SK-N-SH treated with all-trans-retinoic acid at 6 μM for 48 hours (cell line): ENCODE measurements around the gene MSS51.

Source experiments
- ATAC-seq: fragments of 200-7000 bp; cut with Tn5 transposase; 3 replicates; pipeline ENCODE4 v1.9.1; 2020; ENCODE audit warnings: mild to moderate bottlenecking, moderate library complexity
- ARNTL ChIP-seq: fragments of 450-650 bp; formaldehyde crosslinking; IDR thresholded peaks from 2 replicates; pipeline ENCODE4 v1.5.0; 2020; ENCODE audit warnings: low read depth, mild to moderate bottlenecking, moderate library complexity, borderline replicate concordance
- BACH2 ChIP-seq: fragments of 250-450 bp; sonication (Bioruptor Pico); IDR thresholded peaks from 2 replicates; pipeline ENCODE4 v1.9.0; 2021; ENCODE audit warnings: mild to moderate bottlenecking, borderline replicate concordance
- ESRRG ChIP-seq: fragments of 250-450 bp; sonication (Bioruptor Pico); IDR thresholded peaks from 2 replicates; pipeline ENCODE4 v1.6.1; 2021; ENCODE audit warnings: mild to moderate bottlenecking
- GLIS3 ChIP-seq: fragments of 250-450 bp; sonication (Bioruptor Pico); IDR thresholded peaks from 2 replicates; pipeline ENCODE4 v1.5.0; 2020; ENCODE audit warnings: mild to moderate bottlenecking, moderate library complexity
- ISL1 ChIP-seq: fragments of 250-450 bp; sonication (Bioruptor Pico); IDR thresholded peaks from 2 replicates; pipeline ENCODE4 v2.1.2; 2022; ENCODE audit warnings: mild to moderate bottlenecking, moderate library complexity
- OSR1 ChIP-seq: fragments of 250-450 bp; sonication (Bioruptor Pico); IDR thresholded peaks from 2 replicates; pipeline ENCODE4 v1.8.0; 2022; ENCODE audit warnings: moderate library complexity, mild to moderate bottlenecking, inconsistent platforms
- PPARA ChIP-seq: fragments of 250-450 bp; sonication (Bioruptor Pico); IDR thresholded peaks from 2 replicates; pipeline ENCODE4 v1.5.0; 2020; ENCODE audit warnings: mild to moderate bottlenecking, borderline replicate concordance
- RARB ChIP-seq: fragments of 250-450 bp; sonication (Bioruptor Pico); IDR thresholded peaks from 2 replicates; pipeline ENCODE4 v1.8.0; 2021; ENCODE audit warnings: mild to moderate bottlenecking, moderate library complexity
- SNAI2 ChIP-seq: fragments of 250-450 bp; sonication (Bioruptor Pico); IDR thresholded peaks from 2 replicates; pipeline ENCODE4 v1.5.0; 2020; ENCODE audit warnings: mild to moderate bottlenecking, moderate library complexity
- TCF4 ChIP-seq: fragments of 250-450 bp; sonication (Bioruptor Pico); IDR thresholded peaks from 2 replicates; pipeline ENCODE4 v1.8.0; 2021; ENCODE audit warnings: mild to moderate bottlenecking, moderate library complexity, borderline replicate concordance
- TOX ChIP-seq: fragments of 250-450 bp; sonication (Bioruptor Pico); IDR thresholded peaks from 2 replicates; pipeline ENCODE4 v1.8.0; 2021; ENCODE audit warnings: mild to moderate bottlenecking, moderate library complexity, borderline replicate concordance
- ZC3H10 ChIP-seq: fragments of 250-450 bp; sonication (Bioruptor Pico); IDR thresholded peaks from 2 replicates; pipeline ENCODE4 v1.5.1; 2021; ENCODE audit warnings: mild to moderate bottlenecking, moderate library complexity
- ZFP3 ChIP-seq: fragments of 250-450 bp; sonication (Bioruptor Pico); IDR thresholded peaks from 2 replicates; pipeline ENCODE4 v1.5.0; 2020; ENCODE audit warnings: mild to moderate bottlenecking, moderate library complexity
- ZFP30 ChIP-seq: fragments of 450-650 bp; formaldehyde crosslinking; IDR thresholded peaks from 2 replicates; pipeline ENCODE4 v1.5.0; 2022; ENCODE audit warnings: mild to moderate bottlenecking, moderate library complexity
- ZNF565 ChIP-seq: fragments of 450-650 bp; formaldehyde crosslinking; conservative IDR thresholded peaks from 2 replicates; pipeline ENCODE4 v1.5.0; 2020; ENCODE audit warnings: low read depth, mild to moderate bottlenecking, moderate library complexity
- ZNF70 ChIP-seq: fragments of 450-650 bp; formaldehyde crosslinking; IDR thresholded peaks from 2 replicates; pipeline ENCODE4 v1.5.0; 2020; ENCODE audit warnings: mild to moderate bottlenecking, moderate library complexity
- ZNF8 ChIP-seq: fragments of 450-650 bp; formaldehyde crosslinking; IDR thresholded peaks from 2 replicates; pipeline ENCODE4 v1.5.0; 2020; ENCODE audit warnings: mild to moderate bottlenecking, moderate library complexity
- TF ChIP-seq, protein P1 (sequence below): fragments of 250-450 bp; sonication (Bioruptor Pico); IDR thresholded peaks from 2 replicates; pipeline ENCODE4 v1.5.1; 2021; ENCODE audit warnings: mild to moderate bottlenecking, moderate library complexity
- TF ChIP-seq, protein P2 (sequence below): fragments of 250-450 bp; sonication (Bioruptor Pico); IDR thresholded peaks from 2 replicates; pipeline ENCODE4 v1.8.0; 2021; ENCODE audit warnings: low read depth, mild to moderate bottlenecking, moderate library complexity, borderline replicate concordance
- TF ChIP-seq, protein P3 (sequence below): fragments of 250-450 bp; sonication (Bioruptor Pico); IDR thresholded peaks from 2 replicates; pipeline ENCODE4 v1.5.0; 2020; ENCODE audit warnings: mild to moderate bottlenecking, moderate library complexity
- TF ChIP-seq, protein P4 (sequence below): fragments of 250-450 bp; sonication (Bioruptor Pico); IDR thresholded peaks from 2 replicates; pipeline ENCODE4 v1.8.0; 2020; ENCODE audit warnings: mild to moderate bottlenecking, moderate library complexity, borderline replicate concordance

The MSS51 gene

DNA sequence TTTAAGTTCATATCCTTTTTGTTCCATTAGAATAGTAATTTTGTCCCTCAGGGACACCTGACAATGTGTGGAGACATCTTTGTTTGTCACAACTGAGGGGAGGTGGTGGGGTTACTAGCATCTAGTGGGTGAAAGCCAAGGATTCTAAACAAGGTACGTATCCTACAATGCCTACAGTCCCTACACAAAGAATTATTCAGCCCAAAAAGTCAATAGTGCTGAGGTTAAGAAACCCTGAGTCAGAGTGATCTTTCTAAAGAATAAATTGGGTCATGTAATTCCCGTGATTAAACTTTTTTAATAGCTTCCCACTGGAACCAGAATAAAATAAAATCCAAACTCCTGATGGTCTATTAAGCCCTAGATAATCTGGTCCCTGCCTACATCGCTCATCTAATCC lies 16.8 kb downstream of the MSS51 start:
- ATAC-seq = no peak
- TF ChIP-seq, protein P1, sequence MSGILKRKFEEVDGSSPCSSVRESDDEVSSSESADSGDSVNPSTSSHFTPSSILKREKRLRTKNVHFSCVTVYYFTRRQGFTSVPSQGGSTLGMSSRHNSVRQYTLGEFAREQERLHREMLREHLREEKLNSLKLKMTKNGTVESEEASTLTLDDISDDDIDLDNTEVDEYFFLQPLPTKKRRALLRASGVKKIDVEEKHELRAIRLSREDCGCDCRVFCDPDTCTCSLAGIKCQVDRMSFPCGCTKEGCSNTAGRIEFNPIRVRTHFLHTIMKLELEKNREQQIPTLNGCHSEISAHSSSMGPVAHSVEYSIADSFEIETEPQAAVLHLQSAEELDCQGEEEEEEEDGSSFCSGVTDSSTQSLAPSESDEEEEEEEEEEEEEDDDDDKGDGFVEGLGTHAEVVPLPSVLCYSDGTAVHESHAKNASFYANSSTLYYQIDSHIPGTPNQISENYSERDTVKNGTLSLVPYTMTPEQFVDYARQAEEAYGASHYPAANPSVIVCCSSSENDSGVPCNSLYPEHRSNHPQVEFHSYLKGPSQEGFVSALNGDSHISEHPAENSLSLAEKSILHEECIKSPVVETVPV = no peak
- TF ChIP-seq ZNF70 (CRISPR knock-in tag) (no peak), ZFP30 (CRISPR knock-in tag) (no peak), ZFP3 (CRISPR knock-in tag) (no peak), BACH2 (CRISPR knock-in tag) (no peak), TOX (CRISPR knock-in tag) (no peak), ARNTL (CRISPR knock-in tag) (no peak), GLIS3 (CRISPR knock-in tag) (no peak), ZC3H10 (CRISPR knock-in tag) (no peak), ZNF565 (no peak)
- TF ChIP-seq, protein P2, sequence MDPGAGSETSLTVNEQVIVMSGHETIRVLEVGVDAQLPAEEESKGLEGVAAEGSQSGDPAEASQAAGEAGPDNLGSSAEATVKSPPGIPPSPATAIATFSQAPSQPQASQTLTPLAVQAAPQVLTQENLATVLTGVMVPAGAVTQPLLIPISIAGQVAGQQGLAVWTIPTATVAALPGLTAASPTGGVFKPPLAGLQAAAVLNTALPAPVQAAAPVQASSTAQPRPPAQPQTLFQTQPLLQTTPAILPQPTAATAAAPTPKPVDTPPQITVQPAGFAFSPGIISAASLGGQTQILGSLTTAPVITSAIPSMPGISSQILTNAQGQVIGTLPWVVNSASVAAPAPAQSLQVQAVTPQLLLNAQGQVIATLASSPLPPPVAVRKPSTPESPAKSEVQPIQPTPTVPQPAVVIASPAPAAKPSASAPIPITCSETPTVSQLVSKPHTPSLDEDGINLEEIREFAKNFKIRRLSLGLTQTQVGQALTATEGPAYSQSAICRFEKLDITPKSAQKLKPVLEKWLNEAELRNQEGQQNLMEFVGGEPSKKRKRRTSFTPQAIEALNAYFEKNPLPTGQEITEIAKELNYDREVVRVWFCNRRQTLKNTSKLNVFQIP = no peak

DNA sequence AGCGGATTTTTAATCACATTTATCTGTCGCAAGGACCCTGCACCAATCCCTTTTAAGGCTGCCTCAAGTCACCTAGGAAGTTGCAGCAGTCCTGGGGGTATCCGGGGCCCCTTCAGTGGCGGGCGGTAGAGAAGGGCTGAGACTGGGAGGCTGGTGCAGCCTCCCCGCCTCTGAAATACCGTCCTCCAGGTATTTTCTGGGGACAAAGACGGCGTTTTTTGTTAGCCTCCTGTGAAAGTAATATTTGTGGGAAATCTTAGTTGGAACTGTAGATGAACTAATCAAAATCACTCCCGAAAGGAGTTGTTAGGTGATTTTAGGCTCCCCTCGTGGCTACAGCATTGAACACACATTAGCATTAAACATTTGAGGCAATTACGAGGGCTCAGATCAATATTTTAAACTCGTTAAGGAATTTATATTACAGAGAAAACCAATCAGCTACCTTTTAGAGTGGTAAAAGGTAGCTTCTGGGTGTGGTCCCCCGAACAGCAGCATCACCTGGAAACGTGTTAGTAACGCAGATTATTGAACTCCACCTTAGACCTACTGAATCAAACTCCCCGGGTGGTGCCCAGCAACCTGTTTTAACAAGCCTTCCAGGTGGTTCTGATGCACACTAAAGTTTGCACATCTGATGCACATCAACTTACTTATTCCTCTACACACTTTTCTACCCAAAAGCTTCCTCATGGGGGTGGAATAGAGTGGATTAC lies 19.0 kb downstream of the MSS51 start:
- TF ChIP-seq ZNF8 (CRISPR knock-in tag) = no peak
- no peak for TF ChIP-seq SNAI2 (CRISPR knock-in tag)
- TF ChIP-seq ESRRG (CRISPR knock-in tag) = no peak
- TF ChIP-seq ZFP30 (CRISPR knock-in tag) = no peak
- TF ChIP-seq, protein P2 = no peak
- no peak for TF ChIP-seq TOX (CRISPR knock-in tag)
- no peak for TF ChIP-seq ZC3H10 (CRISPR knock-in tag)
- no peak for TF ChIP-seq TCF4 (CRISPR knock-in tag)
- TF ChIP-seq OSR1 (CRISPR knock-in tag) = no peak
- TF ChIP-seq PPARA (CRISPR knock-in tag) = no peak
- no peak for TF ChIP-seq ZNF565
- ATAC-seq = peak; percentile 54

DNA sequence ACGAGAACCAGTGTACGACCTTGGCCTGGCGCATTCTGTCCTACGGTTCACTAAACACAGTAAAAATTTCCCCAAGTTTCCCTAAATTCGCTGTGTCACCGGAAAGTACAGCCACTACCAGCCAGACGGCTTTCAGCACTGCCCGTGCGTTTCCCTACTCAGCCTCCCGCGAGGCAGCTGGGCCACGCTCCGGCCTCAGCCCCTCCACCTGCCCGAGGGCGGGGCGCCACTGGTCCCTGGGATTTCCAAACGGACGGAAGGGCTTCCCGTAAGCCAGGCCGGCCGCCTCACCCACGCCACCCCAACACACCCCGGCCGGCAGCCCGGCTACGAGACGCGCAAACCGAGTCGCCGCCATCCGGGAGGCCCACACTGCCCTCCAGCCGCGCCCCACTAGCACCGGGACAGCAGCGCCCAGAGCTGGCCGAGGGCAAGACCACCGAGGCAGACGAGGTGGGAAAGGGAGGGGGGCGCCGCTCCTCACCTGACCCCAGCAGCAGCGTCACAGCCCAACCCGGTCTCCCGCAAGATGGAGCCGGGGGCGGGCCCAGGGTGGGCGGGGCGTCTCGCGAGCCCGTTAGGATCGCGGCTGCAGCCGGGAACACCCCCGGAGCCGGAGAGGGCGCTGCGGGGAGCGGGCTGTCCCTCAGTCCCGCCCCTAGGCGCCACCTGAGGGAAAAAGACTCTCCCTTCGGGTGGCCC lies 19.7 kb downstream of the MSS51 start, which contains the start of gene ANXA7:
Gene ANXA7 (minus strand): TSS at position 531 of the 702 bp plus-strand sequence. CDS start 13,202 bp downstream, outside the sequence.
- TF ChIP-seq, protein P3, sequence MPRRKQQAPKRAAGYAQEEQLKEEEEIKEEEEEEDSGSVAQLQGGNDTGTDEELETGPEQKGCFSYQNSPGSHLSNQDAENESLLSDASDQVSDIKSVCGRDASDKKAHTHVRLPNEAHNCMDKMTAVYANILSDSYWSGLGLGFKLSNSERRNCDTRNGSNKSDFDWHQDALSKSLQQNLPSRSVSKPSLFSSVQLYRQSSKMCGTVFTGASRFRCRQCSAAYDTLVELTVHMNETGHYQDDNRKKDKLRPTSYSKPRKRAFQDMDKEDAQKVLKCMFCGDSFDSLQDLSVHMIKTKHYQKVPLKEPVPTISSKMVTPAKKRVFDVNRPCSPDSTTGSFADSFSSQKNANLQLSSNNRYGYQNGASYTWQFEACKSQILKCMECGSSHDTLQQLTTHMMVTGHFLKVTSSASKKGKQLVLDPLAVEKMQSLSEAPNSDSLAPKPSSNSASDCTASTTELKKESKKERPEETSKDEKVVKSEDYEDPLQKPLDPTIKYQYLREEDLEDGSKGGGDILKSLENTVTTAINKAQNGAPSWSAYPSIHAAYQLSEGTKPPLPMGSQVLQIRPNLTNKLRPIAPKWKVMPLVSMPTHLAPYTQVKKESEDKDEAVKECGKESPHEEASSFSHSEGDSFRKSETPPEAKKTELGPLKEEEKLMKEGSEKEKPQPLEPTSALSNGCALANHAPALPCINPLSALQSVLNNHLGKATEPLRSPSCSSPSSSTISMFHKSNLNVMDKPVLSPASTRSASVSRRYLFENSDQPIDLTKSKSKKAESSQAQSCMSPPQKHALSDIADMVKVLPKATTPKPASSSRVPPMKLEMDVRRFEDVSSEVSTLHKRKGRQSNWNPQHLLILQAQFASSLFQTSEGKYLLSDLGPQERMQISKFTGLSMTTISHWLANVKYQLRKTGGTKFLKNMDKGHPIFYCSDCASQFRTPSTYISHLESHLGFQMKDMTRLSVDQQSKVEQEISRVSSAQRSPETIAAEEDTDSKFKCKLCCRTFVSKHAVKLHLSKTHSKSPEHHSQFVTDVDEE (CRISPR knock-in tag) = no peak
- TF ChIP-seq ZC3H10 (CRISPR knock-in tag) (no peak), ISL1 (no peak), BACH2 (CRISPR knock-in tag) (no peak), ESRRG (CRISPR knock-in tag) (no peak), ZFP30 (CRISPR knock-in tag) (no peak), RARB (CRISPR knock-in tag) (no peak)
- TF ChIP-seq, protein P4, sequence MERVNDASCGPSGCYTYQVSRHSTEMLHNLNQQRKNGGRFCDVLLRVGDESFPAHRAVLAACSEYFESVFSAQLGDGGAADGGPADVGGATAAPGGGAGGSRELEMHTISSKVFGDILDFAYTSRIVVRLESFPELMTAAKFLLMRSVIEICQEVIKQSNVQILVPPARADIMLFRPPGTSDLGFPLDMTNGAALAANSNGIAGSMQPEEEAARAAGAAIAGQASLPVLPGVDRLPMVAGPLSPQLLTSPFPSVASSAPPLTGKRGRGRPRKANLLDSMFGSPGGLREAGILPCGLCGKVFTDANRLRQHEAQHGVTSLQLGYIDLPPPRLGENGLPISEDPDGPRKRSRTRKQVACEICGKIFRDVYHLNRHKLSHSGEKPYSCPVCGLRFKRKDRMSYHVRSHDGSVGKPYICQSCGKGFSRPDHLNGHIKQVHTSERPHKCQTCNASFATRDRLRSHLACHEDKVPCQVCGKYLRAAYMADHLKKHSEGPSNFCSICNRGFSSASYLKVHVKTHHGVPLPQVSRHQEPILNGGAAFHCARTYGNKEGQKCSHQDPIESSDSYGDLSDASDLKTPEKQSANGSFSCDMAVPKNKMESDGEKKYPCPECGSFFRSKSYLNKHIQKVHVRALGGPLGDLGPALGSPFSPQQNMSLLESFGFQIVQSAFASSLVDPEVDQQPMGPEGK = no peak
- TF ChIP-seq, protein P2 = no peak
- TF ChIP-seq, protein P1 = no peak
- TF ChIP-seq, all 23 proteins: peak for 0
- ATAC-seq = peak; percentile 98
